ENCODE data around the gene CYB5A.

CYB5A gene

GRCh38 chr18:74288730-74289129 lies 3.0 kb downstream of the CYB5A start:
- H3K4me1 ChIP-seq (ENCODE audit: control insufficient read depth, insufficient read depth, low read length): peaks cover 5% of the 10 kb centered on the region; the same call in 1 of the 2 replicates
- no peak overlapping the region for H3K4me3 ChIP-seq (ENCODE audit: low read depth, low read length)
- ChIA-PET CTCF (no interaction called here), POLR2A (no interaction called here)
- H3K27ac ChIP-seq (ENCODE audit: extremely low read depth, low read depth, low read length): no peak overlapping the region
- TF ChIP-seq YY2 (tag by site-specific recombination; IDR thresholded peaks at IDR 0.05) (no peak), GLIS2 (tag by site-specific recombination; IDR thresholded peaks at IDR 0.05) (no peak), KLF9 (tag by site-specific recombination; IDR thresholded peaks at IDR 0.05; ENCODE audit: low read depth) (no peak), ZNF629 (tag by site-specific recombination; IDR thresholded peaks at IDR 0.05) (no peak)
- TF ChIP-seq, protein P1, sequence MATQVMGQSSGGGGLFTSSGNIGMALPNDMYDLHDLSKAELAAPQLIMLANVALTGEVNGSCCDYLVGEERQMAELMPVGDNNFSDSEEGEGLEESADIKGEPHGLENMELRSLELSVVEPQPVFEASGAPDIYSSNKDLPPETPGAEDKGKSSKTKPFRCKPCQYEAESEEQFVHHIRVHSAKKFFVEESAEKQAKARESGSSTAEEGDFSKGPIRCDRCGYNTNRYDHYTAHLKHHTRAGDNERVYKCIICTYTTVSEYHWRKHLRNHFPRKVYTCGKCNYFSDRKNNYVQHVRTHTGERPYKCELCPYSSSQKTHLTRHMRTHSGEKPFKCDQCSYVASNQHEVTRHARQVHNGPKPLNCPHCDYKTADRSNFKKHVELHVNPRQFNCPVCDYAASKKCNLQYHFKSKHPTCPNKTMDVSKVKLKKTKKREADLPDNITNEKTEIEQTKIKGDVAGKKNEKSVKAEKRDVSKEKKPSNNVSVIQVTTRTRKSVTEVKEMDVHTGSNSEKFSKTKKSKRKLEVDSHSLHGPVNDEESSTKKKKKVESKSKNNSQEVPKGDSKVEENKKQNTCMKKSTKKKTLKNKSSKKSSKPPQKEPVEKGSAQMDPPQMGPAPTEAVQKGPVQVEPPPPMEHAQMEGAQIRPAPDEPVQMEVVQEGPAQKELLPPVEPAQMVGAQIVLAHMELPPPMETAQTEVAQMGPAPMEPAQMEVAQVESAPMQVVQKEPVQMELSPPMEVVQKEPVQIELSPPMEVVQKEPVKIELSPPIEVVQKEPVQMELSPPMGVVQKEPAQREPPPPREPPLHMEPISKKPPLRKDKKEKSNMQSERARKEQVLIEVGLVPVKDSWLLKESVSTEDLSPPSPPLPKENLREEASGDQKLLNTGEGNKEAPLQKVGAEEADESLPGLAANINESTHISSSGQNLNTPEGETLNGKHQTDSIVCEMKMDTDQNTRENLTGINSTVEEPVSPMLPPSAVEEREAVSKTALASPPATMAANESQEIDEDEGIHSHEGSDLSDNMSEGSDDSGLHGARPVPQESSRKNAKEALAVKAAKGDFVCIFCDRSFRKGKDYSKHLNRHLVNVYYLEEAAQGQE (tag by site-specific recombination; IDR thresholded peaks at IDR 0.05): no peak
- no peaks in the 10 kb centered on the region for H3K36me3 ChIP-seq (ENCODE audit: control insufficient read depth in 2 of 2, insufficient read depth in 1 of 2, low read length in 2 of 2)
- H3K9me3 ChIP-seq (ENCODE audit: control insufficient read depth, insufficient read depth, low read depth, low read length): no peaks in the 10 kb centered on the region

DNA sequence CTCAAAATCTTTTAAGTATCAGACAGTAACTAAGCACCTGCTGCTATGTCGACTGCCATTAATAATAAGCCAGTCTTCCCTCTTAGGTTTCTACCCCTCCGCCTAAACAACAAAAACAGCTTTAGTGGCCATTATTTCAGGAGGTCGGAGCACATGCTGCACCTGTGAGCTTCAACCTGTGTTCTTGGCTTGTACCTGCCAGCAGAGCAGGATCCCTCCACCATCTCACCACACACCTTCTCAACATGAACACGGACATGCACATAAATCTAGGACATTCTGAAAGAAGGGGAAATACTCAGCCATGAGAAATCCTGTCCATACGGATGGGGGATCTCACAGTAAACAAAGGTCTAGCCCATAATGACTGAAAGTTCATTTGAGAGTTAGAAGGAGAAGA lies 3.7 kb downstream of the CYB5A start:
- Histone ChIP-seq H3K36me3 (ENCODE audit: control insufficient read depth in 2 of 2, insufficient read depth in 1 of 2, low read length in 2 of 2) (no peaks in the 10 kb centered on the region), H3K4me3 (ENCODE audit: low read depth, low read length) (no peak overlapping the region), H3K27ac (ENCODE audit: extremely low read depth, low read depth, low read length) (no peak overlapping the region), H3K9me3 (ENCODE audit: control insufficient read depth, insufficient read depth, low read depth, low read length) (no peaks in the 10 kb centered on the region), H3K4me1 (ENCODE audit: control insufficient read depth, insufficient read depth, low read length) (peaks cover 5% of the 10 kb centered on the region; the same call in 1 of the 2 replicates)
- ChIA-PET CTCF (interaction anchor here (1.2 kb wide), 1 partner anchor 205 kb away, joined by 4 read pairs; no protein-coding TSS in a partner anchor), POLR2A (no interaction called here)
- TF ChIP-seq ZBTB20 (tag by site-specific recombination; IDR thresholded peaks at IDR 0.05): no peak
- no peak for TF ChIP-seq ZNF423 (tag by site-specific recombination; IDR thresholded peaks at IDR 0.05)
- TF ChIP-seq, protein P2, sequence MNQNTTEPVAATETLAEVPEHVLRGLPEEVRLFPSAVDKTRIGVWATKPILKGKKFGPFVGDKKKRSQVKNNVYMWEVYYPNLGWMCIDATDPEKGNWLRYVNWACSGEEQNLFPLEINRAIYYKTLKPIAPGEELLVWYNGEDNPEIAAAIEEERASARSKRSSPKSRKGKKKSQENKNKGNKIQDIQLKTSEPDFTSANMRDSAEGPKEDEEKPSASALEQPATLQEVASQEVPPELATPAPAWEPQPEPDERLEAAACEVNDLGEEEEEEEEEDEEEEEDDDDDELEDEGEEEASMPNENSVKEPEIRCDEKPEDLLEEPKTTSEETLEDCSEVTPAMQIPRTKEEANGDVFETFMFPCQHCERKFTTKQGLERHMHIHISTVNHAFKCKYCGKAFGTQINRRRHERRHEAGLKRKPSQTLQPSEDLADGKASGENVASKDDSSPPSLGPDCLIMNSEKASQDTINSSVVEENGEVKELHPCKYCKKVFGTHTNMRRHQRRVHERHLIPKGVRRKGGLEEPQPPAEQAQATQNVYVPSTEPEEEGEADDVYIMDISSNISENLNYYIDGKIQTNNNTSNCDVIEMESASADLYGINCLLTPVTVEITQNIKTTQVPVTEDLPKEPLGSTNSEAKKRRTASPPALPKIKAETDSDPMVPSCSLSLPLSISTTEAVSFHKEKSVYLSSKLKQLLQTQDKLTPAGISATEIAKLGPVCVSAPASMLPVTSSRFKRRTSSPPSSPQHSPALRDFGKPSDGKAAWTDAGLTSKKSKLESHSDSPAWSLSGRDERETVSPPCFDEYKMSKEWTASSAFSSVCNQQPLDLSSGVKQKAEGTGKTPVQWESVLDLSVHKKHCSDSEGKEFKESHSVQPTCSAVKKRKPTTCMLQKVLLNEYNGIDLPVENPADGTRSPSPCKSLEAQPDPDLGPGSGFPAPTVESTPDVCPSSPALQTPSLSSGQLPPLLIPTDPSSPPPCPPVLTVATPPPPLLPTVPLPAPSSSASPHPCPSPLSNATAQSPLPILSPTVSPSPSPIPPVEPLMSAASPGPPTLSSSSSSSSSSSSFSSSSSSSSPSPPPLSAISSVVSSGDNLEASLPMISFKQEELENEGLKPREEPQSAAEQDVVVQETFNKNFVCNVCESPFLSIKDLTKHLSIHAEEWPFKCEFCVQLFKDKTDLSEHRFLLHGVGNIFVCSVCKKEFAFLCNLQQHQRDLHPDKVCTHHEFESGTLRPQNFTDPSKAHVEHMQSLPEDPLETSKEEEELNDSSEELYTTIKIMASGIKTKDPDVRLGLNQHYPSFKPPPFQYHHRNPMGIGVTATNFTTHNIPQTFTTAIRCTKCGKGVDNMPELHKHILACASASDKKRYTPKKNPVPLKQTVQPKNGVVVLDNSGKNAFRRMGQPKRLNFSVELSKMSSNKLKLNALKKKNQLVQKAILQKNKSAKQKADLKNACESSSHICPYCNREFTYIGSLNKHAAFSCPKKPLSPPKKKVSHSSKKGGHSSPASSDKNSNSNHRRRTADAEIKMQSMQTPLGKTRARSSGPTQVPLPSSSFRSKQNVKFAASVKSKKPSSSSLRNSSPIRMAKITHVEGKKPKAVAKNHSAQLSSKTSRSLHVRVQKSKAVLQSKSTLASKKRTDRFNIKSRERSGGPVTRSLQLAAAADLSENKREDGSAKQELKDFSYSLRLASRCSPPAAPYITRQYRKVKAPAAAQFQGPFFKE (tag by site-specific recombination; IDR thresholded peaks at IDR 0.05; ENCODE audit: borderline replicate concordance): no peak
- no peak for TF ChIP-seq ZNF391 (tag by site-specific recombination; IDR thresholded peaks at IDR 0.05; ENCODE audit: borderline replicate concordance, low read depth)
- no peak for TF ChIP-seq GFI1B (tag by site-specific recombination; IDR thresholded peaks at IDR 0.05)
- no peak for TF ChIP-seq ZBTB1 (tag by site-specific recombination; IDR thresholded peaks at IDR 0.05)
- TF ChIP-seq ZNF132 (tag by site-specific recombination; IDR thresholded peaks at IDR 0.05; ENCODE audit: borderline replicate concordance): no peak
- TF ChIP-seq ZNF660 (tag by site-specific recombination; IDR thresholded peaks at IDR 0.05): no peak
- no peak for TF ChIP-seq ZNF24 (tag by site-specific recombination; IDR thresholded peaks at IDR 0.05)
- TF ChIP-seq REPIN1 (tag by site-specific recombination; IDR thresholded peaks at IDR 0.05; ENCODE audit: low read depth): no peak
- TF ChIP-seq ZNF280C (tag by site-specific recombination; IDR thresholded peaks at IDR 0.05): no peak
- TF ChIP-seq, protein P3, sequence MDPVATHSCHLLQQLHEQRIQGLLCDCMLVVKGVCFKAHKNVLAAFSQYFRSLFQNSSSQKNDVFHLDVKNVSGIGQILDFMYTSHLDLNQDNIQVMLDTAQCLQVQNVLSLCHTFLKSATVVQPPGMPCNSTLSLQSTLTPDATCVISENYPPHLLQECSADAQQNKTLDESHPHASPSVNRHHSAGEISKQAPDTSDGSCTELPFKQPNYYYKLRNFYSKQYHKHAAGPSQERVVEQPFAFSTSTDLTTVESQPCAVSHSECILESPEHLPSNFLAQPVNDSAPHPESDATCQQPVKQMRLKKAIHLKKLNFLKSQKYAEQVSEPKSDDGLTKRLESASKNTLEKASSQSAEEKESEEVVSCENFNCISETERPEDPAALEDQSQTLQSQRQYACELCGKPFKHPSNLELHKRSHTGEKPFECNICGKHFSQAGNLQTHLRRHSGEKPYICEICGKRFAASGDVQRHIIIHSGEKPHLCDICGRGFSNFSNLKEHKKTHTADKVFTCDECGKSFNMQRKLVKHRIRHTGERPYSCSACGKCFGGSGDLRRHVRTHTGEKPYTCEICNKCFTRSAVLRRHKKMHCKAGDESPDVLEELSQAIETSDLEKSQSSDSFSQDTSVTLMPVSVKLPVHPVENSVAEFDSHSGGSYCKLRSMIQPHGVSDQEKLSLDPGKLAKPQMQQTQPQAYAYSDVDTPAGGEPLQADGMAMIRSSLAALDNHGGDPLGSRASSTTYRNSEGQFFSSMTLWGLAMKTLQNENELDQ (tag by site-specific recombination; IDR thresholded peaks at IDR 0.05; ENCODE audit: low read depth): no peak
- TF ChIP-seq OVOL3 (tag by site-specific recombination; IDR thresholded peaks at IDR 0.05): no peak
- TF ChIP-seq ZNF658 (tag by site-specific recombination; IDR thresholded peaks at IDR 0.05): no peak
- TF ChIP-seq SP7 (tag by site-specific recombination; IDR thresholded peaks at IDR 0.05): no peak
- no peak for TF ChIP-seq YY2 (tag by site-specific recombination; IDR thresholded peaks at IDR 0.05)
- no peak for TF ChIP-seq ZNF610 (tag by site-specific recombination; IDR thresholded peaks at IDR 0.05; ENCODE audit: borderline replicate concordance)

Data from HEK293 (cell line).